GM18499 (cell line): ENCODE results near the gene HOXC5.

Experiments used
- ATAC-seq: cut with Tn5 transposase; IDR thresholded peaks from one replicate; pipeline ENCODE4 v1.9.1; 2021; ENCODE audit warnings: moderate number of reproducible peaks; ENCODE audit not compliant: insufficient read depth, unreplicated experiment

HOXC5 gene

DNA sequence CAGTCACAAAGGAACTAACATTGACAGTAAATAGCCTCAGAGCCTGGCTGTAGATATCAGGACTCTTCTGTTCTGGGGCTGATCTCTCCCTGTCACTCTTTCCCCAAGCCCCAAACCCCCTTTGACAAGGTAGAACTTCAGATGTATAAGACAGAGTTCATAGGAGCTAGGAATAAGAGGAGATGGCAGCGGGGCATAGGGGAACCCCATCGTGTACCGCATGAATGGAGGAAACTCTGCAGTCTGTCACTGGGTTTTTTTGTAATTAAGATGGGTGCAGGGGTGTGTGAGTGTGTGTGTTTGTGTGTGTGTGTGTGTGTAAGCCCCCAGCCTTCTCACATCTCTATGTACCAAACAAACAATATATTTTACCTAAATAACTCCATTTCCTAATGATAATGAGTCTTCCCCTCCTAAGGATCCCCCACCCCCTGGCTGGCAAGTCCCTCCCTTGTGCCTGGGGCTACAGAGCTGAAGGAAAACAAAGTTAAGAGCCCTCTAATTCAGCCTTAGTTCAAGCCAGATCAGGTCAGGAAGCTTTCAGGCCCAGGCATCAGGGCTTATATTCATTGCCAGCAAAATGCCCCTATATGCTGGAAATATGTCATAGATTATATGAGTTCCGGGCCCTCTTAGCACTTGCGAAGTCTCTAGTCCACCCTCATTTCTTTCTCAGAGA lies 11.7 kb downstream of the HOXC5 start:
- no peak for ATAC-seq

DNA sequence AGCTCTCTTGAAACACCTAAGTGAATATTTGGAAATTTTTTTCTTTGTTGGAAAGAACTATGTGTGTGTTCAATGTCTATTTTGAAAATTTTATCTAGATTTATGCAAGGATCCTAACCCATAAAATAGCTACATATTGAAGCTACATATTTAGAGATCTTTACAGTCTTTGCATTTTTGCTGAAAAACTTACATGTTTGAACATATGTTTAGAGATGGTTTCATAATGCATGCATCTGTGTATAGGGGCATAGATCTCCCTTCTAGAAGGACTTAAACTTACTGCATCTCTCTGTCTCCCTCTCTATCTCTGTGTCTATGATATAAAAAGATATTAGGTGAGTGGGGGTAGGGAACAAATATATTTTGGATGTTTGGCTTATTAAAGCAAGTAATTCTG lies 12.6 kb downstream of the HOXC5 start:
- no peak for ATAC-seq

DNA sequence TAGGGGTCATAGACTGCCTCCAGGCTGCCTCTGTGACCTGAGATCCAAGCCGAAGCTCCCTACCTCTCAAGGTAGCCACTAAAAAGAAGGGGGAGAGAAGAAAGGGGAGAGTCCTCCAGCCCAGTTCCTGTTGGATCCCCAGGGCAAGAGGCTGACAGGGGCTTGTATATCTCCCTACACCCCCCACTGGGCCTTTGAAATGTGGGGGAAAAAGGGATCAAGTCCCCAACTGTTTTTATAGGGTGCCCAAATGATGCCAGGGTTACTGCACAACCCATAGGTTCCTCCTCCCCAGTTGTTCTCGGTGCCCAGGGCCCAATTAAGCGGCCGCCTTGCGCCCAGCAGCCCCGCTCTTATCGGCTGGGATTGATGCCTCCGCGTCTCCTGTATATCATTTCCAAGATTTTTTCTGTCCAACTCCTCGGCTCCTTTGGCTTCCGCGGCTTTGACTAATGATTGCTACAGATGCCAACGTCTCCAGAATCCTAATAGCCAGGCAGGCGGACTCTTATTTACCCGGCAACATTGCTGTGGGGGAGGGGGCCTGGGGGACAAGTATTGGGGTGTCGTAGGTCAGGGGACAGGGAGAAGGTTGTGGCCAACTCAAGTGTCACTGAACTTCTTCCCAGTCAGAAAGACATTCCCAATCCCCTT lies 13.1 kb downstream of the HOXC5 start:
- no peak for ATAC-seq

DNA sequence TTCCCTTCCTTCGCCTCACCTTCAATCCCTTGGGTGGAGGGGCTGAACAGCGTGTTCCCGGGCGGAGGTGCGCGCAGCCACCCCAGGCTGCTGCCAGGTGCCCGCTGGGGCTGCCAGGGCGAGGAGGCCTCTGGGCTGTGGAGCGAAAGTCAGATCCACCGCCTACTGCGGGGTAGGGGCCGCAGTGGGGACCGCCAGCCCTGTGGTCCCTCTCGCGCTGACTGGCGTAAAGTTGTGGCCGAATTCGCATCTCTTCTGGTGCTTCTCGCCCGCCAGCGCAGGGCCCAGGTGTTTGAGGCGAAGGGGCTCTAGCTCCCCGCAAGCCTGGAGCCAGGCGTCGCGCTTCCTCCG lies 13.9 kb downstream of the HOXC5 start:
- ATAC-seq, result no peak

DNA sequence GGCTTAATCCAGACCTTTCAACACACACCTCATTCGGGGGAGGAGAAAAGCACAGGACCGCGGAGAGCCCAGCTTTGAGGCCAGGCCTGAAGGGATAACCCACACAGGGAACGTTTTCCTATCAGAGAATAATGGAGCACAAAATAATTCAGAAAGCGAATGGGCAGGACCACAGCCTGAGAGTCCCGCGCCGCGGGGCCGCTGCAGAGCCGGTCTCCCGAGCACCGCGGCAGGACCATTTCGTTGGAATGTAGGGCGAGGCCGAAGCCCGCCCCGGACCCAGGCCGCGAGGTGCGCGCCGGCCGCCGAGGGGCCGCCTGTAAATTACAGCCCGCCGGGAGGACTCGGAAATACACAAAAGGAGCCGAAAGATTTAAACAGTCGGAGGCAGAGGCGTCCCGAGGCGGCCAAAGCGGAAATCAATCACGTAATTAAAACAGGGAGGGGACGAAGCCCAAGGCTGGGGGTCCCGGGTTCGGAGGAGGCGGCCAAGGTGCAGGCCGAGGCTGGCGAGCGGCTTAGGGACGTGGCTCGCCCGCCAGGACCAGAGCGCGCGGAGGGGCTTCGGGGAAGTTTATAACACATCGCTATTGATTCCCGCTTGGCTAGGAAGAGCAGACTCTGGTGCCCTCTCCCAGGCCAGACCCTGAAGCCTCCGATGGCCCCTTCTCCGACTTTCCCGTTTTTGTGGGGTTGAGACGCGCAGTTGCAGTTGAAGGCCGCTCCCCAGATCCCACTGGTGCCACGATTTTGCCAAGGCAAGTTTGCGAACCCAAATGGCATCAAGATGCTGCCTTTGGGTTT lies 14.5 kb downstream of the HOXC5 start:
- ATAC-seq, result no peak

DNA sequence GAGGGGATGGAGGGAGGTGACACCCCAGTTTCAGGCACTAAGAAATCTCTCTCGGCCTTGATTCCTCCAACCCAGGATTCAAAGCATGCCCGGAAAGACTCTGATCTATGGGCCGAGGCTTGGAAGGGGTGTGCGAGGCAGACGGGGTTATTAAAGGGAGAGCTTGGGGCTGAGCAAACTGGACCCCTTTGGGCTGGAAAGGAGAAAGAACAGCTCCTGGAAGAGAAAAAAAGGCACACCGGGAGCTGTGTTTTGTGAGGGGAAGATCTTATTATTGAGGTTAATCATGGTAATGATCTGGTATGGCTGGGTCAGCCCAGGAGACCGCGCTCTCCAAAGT lies 15.1 kb downstream of the HOXC5 start:
- ATAC-seq, result no peak

DNA sequence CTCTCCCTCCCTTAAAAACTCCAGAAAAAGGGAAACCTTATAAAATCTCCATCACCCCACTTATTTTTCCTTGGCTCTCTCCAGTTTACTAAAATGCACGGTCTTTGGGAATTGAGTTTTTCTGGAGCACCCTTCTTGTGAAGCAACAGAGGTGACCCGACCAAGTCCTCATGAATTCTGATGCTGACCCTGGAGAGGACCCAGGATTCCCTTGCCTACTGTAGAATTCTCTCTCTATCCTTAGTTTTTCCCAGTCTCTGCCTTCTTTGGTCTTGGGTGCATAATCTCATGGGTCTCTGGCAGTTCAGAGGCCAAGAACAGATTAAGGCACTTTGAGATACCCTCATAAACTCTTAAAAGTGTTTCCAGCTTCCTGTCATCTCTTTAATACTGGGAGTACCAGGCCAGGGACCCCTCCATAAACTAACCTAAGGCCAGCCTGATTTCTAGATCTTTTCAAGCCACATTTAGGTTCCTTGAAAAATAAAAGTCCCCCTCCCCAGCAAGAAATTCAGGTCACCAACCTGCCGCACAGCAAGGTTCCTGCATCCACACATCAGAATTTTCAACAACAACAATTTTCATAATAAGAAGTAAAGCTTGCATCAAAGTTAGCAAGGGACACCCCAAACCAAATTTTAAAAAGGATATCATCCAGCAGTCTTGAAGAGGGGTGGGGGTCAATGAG lies 15.7 kb downstream of the HOXC5 start:
- no peak for ATAC-seq

DNA sequence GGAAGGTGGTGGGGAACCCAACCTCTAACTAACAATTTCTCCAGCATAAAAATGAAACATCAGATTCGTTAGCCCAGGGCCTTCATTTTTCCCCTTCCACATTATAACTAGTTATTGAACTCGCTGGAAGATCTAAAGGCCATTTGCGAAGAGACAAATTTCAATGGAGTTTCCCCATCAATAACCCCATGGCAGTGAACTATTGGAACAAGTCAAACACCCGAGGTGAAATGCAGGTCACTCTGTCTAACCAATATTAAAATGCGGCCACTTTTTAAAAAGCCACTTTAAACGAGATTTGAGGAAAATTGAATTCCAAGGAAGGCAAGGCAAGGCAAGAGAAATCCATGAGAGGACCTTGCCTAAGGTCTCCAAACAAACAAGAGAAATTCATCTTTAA lies 16.3 kb downstream of the HOXC5 start:
- ATAC-seq, result no peak

DNA sequence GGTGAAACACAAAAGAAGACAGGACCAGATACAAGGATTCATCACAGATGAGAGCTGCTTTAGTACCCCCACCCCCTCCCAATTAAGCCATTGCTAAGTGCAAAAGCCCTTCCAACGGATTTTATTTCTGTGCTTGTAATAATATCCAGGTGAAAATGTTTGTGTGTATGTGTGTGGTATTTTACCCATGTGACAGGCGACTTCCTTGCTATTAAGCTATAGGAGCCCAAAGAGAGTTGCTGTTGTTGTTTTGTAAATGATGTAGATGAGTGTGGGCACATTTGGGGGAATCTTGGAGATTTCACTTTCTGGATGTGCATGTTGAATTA lies 17.6 kb downstream of the HOXC5 start:
- no peak for ATAC-seq

DNA sequence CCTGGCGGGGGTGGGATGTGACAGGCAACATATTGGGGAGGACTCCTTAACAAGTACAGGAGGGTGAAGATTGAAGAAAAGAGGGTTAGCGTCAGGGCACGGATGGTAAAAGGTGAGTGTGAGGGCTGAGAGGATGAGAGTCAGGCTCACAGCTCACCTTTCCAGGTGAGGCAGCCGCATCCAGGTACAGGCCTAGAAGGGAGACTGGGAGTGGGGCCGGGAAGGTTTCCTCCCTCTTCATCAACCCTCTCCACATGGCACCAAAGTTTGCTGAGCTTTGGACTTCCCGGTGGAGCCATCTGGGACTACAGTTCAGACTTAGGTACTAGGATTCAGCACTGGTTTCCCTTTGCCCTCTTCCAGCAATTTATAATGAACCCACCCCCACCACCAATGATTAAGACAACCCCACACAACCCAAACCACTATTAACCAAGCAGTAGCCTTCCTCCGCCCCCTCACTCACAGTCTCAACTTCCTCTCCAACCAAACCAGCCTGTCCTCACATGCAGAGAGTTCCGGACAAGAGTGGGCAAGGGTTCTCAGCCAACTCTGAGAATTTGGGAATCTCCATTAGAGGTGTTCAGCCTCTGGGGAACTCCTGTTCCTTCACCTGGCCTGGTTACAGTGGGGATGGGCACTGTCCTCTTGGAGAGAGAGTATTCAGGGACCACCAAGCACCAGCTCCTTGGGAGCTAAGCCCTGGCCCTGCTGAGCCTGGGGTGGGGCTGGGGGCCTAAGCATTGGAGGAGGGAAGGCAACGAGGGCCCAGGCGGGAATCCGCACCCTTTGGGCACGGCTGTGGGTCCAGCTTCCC lies 18.4 kb downstream of the HOXC5 start:
- ATAC-seq, result no peak

DNA sequence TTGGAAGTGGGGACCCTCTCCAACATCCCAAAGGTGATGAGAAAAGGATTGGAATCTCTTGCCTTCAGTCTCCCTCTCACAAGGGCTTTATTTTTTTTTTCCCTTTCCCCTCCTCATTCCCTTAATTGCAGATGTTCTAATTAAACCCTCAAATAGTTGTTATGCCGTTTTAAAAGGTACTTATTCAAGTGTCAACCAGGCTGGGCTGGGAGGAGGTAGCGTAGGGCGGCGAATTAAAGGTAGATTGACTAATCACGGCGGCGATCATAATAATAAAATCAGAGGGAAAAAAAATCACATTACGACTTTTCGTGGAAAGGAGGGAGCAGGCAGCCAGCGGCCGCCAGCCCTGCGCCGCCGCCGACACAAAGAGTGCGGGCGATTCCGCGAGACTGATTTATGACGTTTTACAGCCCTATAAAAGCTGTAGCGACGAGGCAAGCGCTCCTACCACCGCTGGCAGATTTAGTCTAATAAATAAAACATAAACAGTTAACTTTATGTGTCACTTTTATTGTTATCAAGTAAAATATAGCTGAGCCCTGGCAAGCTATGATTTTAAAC lies 19.1 kb downstream of the HOXC5 start:
- no peak for ATAC-seq

DNA sequence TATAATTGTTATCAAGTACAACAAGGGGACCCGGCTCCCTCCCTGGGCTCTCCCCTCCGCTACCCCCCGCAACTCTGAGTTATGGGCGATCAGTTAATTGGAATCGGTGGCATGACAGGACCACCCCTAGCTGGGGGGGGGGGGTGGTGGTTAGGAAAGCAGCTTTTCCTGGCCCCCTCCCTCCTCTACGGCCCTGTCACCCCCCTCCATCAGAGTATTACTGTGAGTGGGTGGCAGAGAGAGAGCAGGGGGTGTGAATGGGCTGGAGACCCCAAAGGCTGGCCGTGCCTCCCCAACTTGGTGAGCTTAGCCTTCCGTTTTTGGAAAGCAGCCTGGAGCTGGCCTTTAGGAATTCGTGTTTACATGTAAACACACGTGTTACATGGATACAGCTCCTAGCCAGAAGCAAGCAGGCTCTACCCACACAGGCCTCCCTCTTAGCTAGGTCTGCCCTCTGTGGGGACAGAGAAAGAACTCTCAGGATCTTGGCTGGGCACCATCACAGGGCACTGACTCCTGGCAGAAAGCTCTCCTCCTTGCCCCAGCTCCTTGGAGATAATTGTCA lies 19.7 kb downstream of the HOXC5 start:
- no peak for ATAC-seq

DNA sequence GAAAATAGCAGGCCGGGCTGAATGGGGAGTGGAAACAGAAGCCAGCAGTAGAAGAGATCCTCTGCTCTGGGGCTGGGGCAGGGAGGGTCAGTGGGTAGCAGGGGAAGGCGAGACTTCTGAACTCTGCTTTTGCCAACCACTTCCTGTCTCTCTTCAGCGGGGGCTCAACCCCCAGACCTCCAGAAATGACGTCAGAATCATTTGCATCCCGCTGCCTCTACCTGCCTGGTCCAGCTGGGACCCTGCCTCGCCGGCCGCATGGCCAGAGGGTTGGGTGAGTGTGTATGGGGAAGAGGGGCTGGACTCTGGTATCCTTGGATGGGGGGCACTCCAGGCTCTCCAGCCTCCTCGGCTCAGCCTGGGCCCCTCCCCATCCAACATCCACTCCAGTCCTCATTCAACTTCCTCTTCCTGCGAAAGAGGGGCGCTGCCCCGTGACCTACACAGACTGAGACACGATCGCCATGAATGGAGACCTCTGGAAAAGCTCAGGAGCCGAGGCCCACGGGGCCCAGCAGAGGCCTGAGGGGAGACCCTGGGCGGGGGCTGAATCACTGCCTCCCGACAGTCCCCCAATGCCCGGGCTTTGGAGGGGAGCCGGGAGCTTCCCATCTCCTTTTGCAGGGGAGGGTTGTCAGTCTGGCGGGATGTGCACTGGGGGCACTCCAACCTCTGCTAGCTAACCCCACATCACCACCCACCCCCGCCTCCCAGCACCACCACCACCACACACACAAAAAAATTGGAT lies 20.3 kb downstream of the HOXC5 start:
- no peak for ATAC-seq

DNA sequence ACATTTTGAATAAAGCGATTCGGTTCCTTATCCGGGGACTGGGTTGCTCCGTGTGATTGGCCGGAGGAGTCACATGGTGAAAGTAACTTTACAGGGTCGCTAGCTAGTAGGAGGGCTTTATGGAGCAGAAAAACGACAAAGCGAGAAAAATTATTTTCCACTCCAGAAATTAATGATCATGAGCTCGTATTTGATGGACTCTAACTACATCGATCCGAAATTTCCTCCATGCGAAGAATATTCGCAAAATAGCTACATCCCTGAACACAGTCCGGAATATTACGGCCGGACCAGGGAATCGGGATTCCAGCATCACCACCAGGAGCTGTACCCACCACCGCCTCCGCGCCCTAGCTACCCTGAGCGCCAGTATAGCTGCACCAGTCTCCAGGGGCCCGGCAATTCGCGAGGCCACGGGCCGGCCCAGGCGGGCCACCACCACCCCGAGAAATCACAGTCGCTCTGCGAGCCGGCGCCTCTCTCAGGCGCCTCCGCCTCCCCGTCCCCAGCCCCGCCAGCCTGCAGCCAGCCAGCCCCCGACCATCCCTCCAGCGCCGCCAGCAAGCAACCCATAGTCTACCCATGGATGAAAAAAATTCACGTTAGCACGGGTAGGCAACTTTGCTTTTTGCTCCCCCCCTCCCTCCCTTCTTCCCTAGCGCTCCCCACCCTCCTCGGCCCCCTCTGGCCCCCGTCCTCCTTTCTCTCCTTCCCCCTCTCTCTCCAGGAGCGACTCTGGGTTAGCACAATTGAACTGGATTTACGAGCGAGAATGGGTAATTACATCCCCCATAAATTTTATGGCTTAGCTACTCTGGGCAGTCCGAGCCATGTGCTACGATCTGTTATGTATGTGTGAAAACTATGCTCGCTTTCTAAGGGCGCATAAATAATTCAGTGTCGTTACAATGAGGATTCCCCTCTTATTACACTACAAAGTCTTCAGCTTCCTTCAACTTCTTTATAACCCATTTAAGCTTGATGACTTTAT lies 21.2 kb downstream of the HOXC5 start, which contains the start of gene HOXC4:
Gene HOXC4 (plus strand): TSS at position 85 of the 991 bp plus-strand sequence. CDS start 88 bp downstream, at position 173.
- ATAC-seq, result no peak

DNA sequence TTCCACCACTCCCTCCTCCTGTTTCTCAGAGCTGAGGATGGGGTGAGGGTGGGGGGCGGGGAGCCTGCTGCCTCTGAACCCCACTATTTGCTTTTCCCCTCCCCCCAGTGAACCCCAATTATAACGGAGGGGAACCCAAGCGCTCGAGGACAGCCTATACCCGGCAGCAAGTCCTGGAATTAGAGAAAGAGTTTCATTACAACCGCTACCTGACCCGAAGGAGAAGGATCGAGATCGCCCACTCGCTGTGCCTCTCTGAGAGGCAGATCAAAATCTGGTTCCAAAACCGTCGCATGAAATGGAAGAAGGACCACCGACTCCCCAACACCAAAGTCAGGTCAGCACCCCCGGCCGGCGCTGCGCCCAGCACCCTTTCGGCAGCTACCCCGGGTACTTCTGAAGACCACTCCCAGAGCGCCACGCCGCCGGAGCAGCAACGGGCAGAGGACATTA lies 21.9 kb downstream of the HOXC5 start:
- ATAC-seq, result no peak

DNA sequence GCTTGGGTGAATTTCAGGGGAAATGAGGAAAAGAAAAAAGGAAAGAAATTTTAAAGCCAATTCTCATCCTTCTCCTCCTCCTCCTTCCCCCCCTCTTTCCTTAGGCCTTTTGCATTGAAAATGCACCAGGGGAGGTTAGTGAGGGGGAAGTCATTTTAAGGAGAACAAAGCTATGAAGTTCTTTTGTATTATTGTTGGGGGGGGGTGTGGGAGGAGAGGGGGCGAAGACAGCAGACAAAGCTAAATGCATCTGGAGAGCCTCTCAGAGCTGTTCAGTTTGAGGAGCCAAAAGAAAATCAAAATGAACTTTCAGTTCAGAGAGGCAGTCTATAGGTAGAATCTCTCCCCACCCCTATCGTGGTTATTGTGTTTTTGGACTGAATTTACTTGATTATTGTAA lies 22.7 kb downstream of the HOXC5 start:
- no peak for ATAC-seq

DNA sequence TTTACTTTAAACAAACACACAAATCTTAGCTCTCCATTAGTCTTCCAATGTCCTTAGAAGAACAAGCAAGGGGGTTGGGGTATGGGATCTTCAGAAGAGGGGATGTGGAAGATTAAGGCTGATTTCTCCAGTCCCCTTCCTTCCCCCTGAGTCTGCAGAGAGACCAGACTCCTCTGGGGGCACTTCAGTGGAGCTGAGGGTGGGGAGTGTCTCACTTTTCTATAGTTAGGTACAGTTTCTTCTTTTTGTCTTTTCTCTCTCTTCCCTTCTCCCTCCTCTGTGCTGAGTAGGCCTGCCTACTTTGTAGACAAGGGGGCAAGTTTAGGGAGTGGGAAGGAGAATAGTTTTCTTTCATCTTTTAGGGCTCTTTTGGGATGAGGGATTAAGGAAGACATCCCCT lies 23.3 kb downstream of the HOXC5 start:
- ATAC-seq, result no peak
